Right renal pelvis (tissue), 4 donors: ENCODE results near the gene PKHD1. TPM values are rescaled to one million over a fixed set of nuclear protein-coding genes. Genes with fewer than 3 reads are reported as not detected.

Source experiments
- DNase-seq, 4 donors: peaks; one replicate each; pipeline ENCODE4 v3.0.0-alpha.2; 2013; ENCODE audit warnings: low read depth in 4 of 4, low spot score in 3 of 4, missing footprints in 1 of 4
- polyA plus RNA-seq, 4 donors: library from polyadenylated mRNA; unstranded; fragments of 120-200 nt; gene quantifications; one replicate each; pipeline ENCODE4 v1.2.1, GENCODE V29; 2013; ENCODE audit not compliant: insufficient read length in 4 of 4

Gene PKHD1
- polyA plus RNA-seq, 4 donors: 19.6 to 24.9 (median 22.1) TPM

GRCh38 chr6:52104979-52105378 lies 17.6 kb upstream of the PKHD1 start:
- no peak for DNase-seq

GRCh38 chr6:52103623-52104022 lies 16.2 kb upstream of the PKHD1 start:
- DNase-seq: no peak

GRCh38 chr6:52102405-52102804 lies 15.0 kb upstream of the PKHD1 start:
- DNase-seq: no peak

DNA sequence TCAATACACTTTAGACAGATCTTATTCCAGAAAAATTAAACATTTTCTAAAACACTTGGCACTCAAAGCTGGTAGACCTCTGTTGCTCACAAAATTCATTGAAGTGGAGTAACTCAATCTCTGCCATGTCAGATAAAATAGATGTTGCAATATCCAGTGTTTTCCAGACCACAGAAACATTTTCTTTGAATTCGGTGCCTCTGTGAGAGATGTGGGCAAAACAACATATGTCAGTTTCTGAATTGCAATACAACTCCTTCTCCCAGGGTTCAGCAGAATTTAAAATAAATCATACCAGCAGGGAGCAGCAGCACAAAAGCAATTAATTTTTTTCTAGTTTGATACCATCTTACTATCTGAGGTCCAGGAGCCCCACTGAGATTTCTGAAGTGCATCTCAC lies 11.3 kb upstream of the PKHD1 start:
- no peak for DNase-seq

- DNase-seq: no peak
These were observed 2.4 kb upstream of the PKHD1 start for GRCh38 chr6:52089758-52090348.

DNA sequence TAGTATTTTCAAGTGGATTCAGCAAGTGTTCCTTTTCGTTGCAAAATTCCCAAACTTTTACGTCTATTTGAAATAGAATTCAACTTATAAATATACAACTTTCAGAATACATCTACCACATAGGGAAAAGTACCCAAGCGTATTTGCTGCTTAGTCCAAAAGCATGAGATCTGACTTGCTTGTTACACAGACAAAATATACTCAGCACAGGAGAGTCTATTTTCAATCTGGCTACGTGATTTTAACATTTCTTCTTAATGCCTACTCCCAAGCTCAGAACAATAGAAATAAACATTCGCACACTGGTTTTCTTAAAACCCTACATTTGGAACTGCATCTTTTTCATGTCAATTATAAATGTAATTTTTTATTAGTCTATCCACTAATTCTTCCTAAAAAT lies 672 bp downstream of the PKHD1 start:
- DNase-seq: no peak

DNA sequence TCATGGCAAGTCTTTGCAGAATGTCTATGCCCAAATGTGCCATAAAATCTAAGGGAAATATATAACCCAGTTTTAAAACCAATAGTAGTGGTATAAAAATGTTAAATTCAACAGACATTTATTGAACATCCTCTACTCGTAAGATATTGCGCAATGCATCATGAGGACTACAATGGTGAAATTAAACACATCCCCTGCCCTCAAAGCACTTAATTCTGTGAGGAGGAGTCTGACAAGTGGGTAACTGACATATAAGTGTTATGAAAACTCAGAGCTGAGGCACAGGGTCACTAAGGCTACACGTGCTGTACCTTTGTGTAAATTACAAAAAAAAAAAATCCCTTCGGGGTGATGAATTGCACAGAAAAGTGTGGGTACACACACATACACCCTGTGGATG lies 6.2 kb downstream of the PKHD1 start:
- DNase-seq: no peak

- no peak for DNase-seq
These were observed 9.3 kb downstream of the PKHD1 start for GRCh38 chr6:52077961-52078625.

GRCh38 chr6:52077180-52077884 lies 10.1 kb downstream of the PKHD1 start:
- DNase-seq: no peak

DNA sequence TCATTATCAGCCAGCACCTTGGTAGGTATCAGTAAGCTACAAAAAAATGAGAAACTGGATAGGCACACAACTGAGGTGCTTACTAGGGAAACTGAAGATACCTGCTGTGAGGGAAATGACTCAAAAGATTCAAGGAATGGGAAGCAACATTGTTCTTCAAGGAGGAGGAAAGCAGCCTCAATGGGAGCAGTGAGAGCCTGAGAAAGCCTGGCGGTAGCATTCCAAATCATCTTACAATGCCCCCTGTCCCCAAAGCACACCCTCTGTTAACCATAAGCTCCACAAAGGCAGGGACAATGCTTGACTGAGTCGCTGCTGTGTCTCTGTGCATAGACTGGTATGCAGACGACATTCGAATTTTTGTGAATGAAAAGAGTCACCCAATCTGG lies 10.6 kb downstream of the PKHD1 start:
- DNase-seq: no peak

- DNase-seq: no peak
These were observed 12.7 kb downstream of the PKHD1 start for GRCh38 chr6:52074716-52075115.

GRCh38 chr6:52074155-52074554 lies 13.3 kb downstream of the PKHD1 start:
- DNase-seq: no peak

GRCh38 chr6:52065621-52066020 lies 21.8 kb downstream of the PKHD1 start:
- no peak for DNase-seq

- peak in 1 of 4 donors; percentile 36 for DNase-seq
These were observed 23.6 kb downstream of the PKHD1 start for GRCh38 chr6:52063584-52064344.

DNA sequence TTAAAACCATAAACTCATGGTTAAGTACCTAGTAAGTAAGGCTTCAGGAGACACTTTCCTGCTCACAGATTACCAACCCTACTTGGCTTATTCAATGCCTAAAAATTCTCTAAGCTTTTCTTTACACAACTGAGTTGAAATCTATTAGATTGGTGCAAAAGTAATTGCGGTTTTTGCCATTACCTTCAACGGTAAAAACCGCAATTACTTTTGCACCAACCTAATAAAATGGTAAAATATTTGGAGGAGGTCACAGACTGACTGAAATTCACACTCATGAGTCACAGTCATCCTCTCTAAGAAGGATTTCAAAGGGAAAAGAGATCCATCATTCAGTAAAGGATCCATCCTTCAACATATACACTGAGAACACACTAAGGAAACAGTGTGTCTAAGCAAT lies 25.9 kb downstream of the PKHD1 start:
- no peak for DNase-seq

DNA sequence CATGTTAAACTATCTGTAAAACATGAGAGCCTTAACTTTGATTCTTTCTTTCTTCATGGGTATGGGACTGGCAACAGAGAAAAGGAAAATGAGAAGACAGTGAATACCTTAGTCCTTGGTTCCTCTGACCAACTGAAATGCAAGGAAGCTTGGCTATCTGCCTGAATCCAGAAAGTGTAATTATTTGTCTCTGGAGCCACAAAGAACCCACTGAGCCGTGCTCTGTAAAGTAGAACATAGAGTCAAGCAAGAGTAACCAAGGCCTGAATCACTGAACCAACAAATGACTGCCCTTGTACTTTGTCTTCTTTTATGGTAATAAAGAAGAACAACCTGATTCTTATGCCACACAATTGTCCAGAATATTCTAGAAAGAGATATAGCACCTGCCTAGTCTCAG lies 27.6 kb downstream of the PKHD1 start:
- DNase-seq: no peak

- no peak for DNase-seq
These were observed 32.0 kb downstream of the PKHD1 start for GRCh38 chr6:52055451-52055850.

DNA sequence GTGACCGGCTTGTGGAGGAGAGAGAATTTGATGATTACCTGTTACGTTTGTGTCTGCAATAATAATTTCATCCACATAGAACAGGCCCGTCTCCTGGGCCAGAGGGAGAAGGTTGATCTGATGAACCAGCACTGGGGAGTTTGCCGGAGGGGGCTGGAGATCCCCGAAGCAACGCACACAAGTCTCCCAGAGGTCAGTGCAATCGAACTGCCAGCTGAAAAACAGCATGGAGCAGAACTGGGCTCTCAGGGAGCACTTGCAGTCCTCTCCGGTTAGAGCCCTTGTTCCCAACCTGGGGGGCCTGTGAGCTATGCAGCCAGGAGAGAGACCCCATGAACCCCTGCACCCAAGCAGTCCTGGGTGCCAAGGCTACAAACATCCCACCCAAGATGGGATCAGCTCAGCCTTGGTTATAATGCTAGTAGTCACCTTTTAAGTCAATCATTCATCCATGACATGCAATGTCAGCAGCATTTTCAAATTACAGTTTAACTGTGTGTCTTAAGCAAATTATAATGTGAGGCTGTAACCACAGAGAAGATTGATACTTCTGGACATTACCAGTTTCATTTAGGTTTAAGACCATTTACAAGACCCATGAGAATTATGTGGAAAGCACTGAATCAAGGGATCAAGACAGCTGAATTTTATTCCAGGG lies 34.2 kb downstream of the PKHD1 start:
- no peak for DNase-seq

- no peak for DNase-seq
These were observed 37.4 kb downstream of the PKHD1 start for GRCh38 chr6:52050051-52050405.

DNA sequence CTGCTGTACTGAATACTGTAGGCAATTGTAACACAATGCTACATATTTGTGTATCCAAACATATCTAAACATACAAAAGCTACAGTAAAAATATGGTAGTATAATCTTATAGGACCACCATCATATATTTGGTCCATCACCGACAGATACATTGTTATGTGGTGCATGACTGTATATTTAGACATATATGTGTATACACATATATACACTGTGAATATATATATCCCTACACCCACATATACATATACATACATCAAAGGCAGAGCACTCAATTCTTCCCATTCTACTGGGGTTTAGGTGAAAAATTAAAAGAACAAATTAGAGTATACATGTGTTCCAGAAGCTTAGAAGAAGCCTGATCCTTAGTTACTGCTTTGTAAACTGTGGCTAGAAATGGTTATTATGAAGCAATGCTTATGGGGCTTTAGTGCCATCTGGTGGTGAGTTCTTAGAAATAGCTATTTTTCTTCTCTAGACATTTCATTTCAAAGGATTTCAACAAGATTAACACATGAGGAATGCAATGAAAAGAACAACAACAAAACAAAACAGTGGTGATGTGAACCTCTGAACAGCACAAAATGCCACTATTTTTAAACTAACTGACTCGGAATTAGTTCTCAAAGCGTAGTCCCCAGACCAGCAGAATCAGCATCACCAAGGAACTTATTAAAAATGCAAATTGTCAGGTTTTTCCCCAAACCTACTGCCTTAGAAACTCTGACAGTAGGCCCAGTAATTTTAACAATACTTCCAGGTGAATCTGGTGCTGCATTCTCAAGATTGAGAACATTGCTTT lies 38.0 kb downstream of the PKHD1 start:
- DNase-seq: no peak
